ENCODE results near the gene SLC38A9.

The SLC38A9 gene

GRCh38 chr5:55638051-55638450 is 74.1 kb downstream of the SLC38A9 start:
- H3F3A ChIP-seq (ENCODE audit: insufficient read depth, low read length) = peaks cover 12% of the 10 kb centered on the region
- H3K79me2 ChIP-seq (ENCODE audit: low read length) = no peaks in the 10 kb centered on the region
- H4K20me1 ChIP-seq (ENCODE audit: insufficient read depth, low read length) = peaks cover 4% of the 10 kb centered on the region; the same call in 1 of the 2 replicates
- no peak overlapping the region for H3K27ac ChIP-seq (ENCODE audit: low read length)
- TF ChIP-seq EZH2phosphoT487 (IDR thresholded peaks at IDR 0.05; ENCODE audit: low read length) (no peak), CTCF (IDR thresholded peaks at IDR 0.05; ENCODE audit: low read length) (no peak), EZH2 (optimal IDR thresholded peaks at IDR 0.05; ENCODE audit: low read depth, low read length) (no peak)
- no peak overlapping the region for H3K4me2 ChIP-seq (ENCODE audit: low read depth, low read length)
- peaks cover 21% of the 10 kb centered on the region for H3K4me1 ChIP-seq (ENCODE audit: low read length)
- no peak overlapping the region for H3K4me3 ChIP-seq (ENCODE audit: low read length)
- H3K9me3 ChIP-seq (replicated peaks; ENCODE audit: insufficient read depth, low read length) = no peaks in the 10 kb centered on the region
- H2AFZ ChIP-seq (ENCODE audit: low read length) = no peak overlapping the region
- H3K36me3 ChIP-seq (replicated peaks; ENCODE audit: insufficient read depth, low read length) = no peaks in the 10 kb centered on the region
- no peak for DNase-seq
- H3K9me2 ChIP-seq (replicated peaks; ENCODE audit: insufficient read depth, low read length) = no peaks in the 10 kb centered on the region
- no peak overlapping the region for H3K9ac ChIP-seq (ENCODE audit: low read length)
- peaks cover 19% of the 10 kb centered on the region for H3K27me3 ChIP-seq (replicated peaks; ENCODE audit: insufficient read depth, low read length)

- Histone ChIP-seq H4K20me1 (ENCODE audit: insufficient read depth, low read length) (peaks cover 4% of the 10 kb centered on the region; the same call in 1 of the 2 replicates), H3K79me2 (ENCODE audit: low read length) (no peaks in the 10 kb centered on the region), H3K27ac (ENCODE audit: low read length) (no peak overlapping the region), H3K27me3 (replicated peaks; ENCODE audit: insufficient read depth, low read length) (peaks cover 23% of the 10 kb centered on the region), H3K4me2 (ENCODE audit: low read depth, low read length) (no peak overlapping the region), H3F3A (ENCODE audit: insufficient read depth, low read length) (peaks cover 12% of the 10 kb centered on the region), H2AFZ (ENCODE audit: low read length) (no peak overlapping the region), H3K9ac (ENCODE audit: low read length) (no peak overlapping the region), H3K9me2 (replicated peaks; ENCODE audit: insufficient read depth, low read length) (no peaks in the 10 kb centered on the region), H3K4me1 (ENCODE audit: low read length) (peaks cover 22% of the 10 kb centered on the region), H3K36me3 (replicated peaks; ENCODE audit: insufficient read depth, low read length) (no peaks in the 10 kb centered on the region), H3K9me3 (replicated peaks; ENCODE audit: insufficient read depth, low read length) (no peaks in the 10 kb centered on the region), H3K4me3 (ENCODE audit: low read length) (no peak overlapping the region)
- TF ChIP-seq CTCF (IDR thresholded peaks at IDR 0.05; ENCODE audit: low read length) (no peak), EZH2 (optimal IDR thresholded peaks at IDR 0.05; ENCODE audit: low read depth, low read length) (no peak), EZH2phosphoT487 (IDR thresholded peaks at IDR 0.05; ENCODE audit: low read length) (no peak)
- DNase-seq = no peak
Observed at GRCh38 chr5:55636683-55637082, 75.4 kb downstream of the SLC38A9 start.

- H3K36me3 ChIP-seq (replicated peaks; ENCODE audit: insufficient read depth, low read length) = no peaks in the 10 kb centered on the region
- DNase-seq = no peak
- peaks cover 22% of the 10 kb centered on the region for H3K4me1 ChIP-seq (ENCODE audit: low read length)
- no peak overlapping the region for H3K9ac ChIP-seq (ENCODE audit: low read length)
- no peak for TF ChIP-seq CTCF (IDR thresholded peaks at IDR 0.05; ENCODE audit: low read length)
- TF ChIP-seq EZH2phosphoT487 (IDR thresholded peaks at IDR 0.05; ENCODE audit: low read length) = no peak
- no peak for TF ChIP-seq EZH2 (optimal IDR thresholded peaks at IDR 0.05; ENCODE audit: low read depth, low read length)
- no peak overlapping the region for H3K4me3 ChIP-seq (ENCODE audit: low read length)
- peaks cover 23% of the 10 kb centered on the region for H3K27me3 ChIP-seq (replicated peaks; ENCODE audit: insufficient read depth, low read length)
- H3K27ac ChIP-seq (ENCODE audit: low read length) = no peak overlapping the region
- no peaks in the 10 kb centered on the region for H3K9me3 ChIP-seq (replicated peaks; ENCODE audit: insufficient read depth, low read length)
- no peak overlapping the region for H3K4me2 ChIP-seq (ENCODE audit: low read depth, low read length)
- peaks cover 12% of the 10 kb centered on the region for H3F3A ChIP-seq (ENCODE audit: insufficient read depth, low read length)
- H2AFZ ChIP-seq (ENCODE audit: low read length) = no peak overlapping the region
- H4K20me1 ChIP-seq (ENCODE audit: insufficient read depth, low read length) = peaks cover 4% of the 10 kb centered on the region; the same call in 1 of the 2 replicates
- no peaks in the 10 kb centered on the region for H3K79me2 ChIP-seq (ENCODE audit: low read length)
- no peaks in the 10 kb centered on the region for H3K9me2 ChIP-seq (replicated peaks; ENCODE audit: insufficient read depth, low read length)
Observed at GRCh38 chr5:55636177-55636576, 75.9 kb downstream of the SLC38A9 start.
